H9 (cell line): ENCODE results near the gene PLD1. TPM values are rescaled to one million over a fixed set of nuclear protein-coding genes. Genes with fewer than 3 reads are reported as not detected.

Source experiments
- DNase-seq: peaks from one replicate; pipeline ENCODE4 v3.0.0-alpha.2; 2017
- H2AFZ ChIP-seq: one replicate; pipeline ENCODE4 v1.6.1; 2013; ENCODE audit warnings: mild to moderate bottlenecking, low read length, control low read depth, moderate library complexity
- H2AK5ac ChIP-seq: 2 replicates; pipeline ENCODE4 v1.6.1; 2013; ENCODE audit warnings: low read length, control low read depth, mixed read lengths; ENCODE audit not compliant: insufficient read length
- H2BK120ac ChIP-seq: one replicate; pipeline ENCODE4 v1.6.1; 2013; ENCODE audit warnings: low read depth, mild to moderate bottlenecking, low read length, control low read depth, inconsistent platforms; ENCODE audit not compliant: poor library complexity, severe bottlenecking
- H2BK12ac ChIP-seq: 2 replicates; pipeline ENCODE4 v1.6.1; 2013; ENCODE audit warnings: low read length, control low read depth, mixed read lengths, low read depth; ENCODE audit not compliant: insufficient read length
- H2BK15ac ChIP-seq: 2 replicates; pipeline ENCODE4 v1.6.1; 2013; ENCODE audit warnings: low read depth, low read length, control low read depth
- H2BK20ac ChIP-seq: one replicate; pipeline ENCODE4 v1.6.1; 2013; ENCODE audit warnings: low read depth, mild to moderate bottlenecking, low read length, control low read depth, inconsistent platforms; ENCODE audit not compliant: poor library complexity, severe bottlenecking
- H2BK5ac ChIP-seq: 2 replicates; pipeline ENCODE4 v1.6.1; 2013; ENCODE audit warnings: low read length, control low read depth, mixed read lengths; ENCODE audit not compliant: insufficient read length
- H3K14ac ChIP-seq: 2 replicates; pipeline ENCODE4 v1.6.1; 2013; ENCODE audit warnings: low read length, control low read depth; ENCODE audit not compliant: insufficient read depth
- H3K18ac ChIP-seq: 2 replicates; pipeline ENCODE4 v1.6.1; 2013; ENCODE audit warnings: low read depth, mild to moderate bottlenecking, mixed read lengths, low read length, control low read depth; ENCODE audit not compliant: insufficient read length
- H3K23ac ChIP-seq: 2 replicates; pipeline ENCODE4 v1.6.1; 2013; ENCODE audit warnings: low read length, control low read depth, mixed read lengths, low read depth; ENCODE audit not compliant: insufficient read length
- H3K23me2 ChIP-seq: 2 replicates; pipeline ENCODE4 v1.6.1; 2013; ENCODE audit warnings: low read depth, mild to moderate bottlenecking, mixed read lengths, low read length, control low read depth; ENCODE audit not compliant: insufficient read length, poor library complexity, severe bottlenecking
- H3K27ac ChIP-seq: 2 replicates; pipeline ENCODE4 v1.5.1; 2013; ENCODE audit warnings: low read length, control low read depth, mixed read lengths, low read depth; ENCODE audit not compliant: insufficient read length
- H3K27me3 ChIP-seq: 2 replicates; pipeline ENCODE4 v1.6.1; 2013; ENCODE audit warnings: low read length, control low read depth, inconsistent platforms; ENCODE audit not compliant: insufficient read depth
- H3K4ac ChIP-seq: 2 replicates; pipeline ENCODE4 v1.6.1; 2013; ENCODE audit warnings: low read depth, mild to moderate bottlenecking, control low read depth, inconsistent platforms, low read length, moderate library complexity
- H3K4me1 ChIP-seq: 2 replicates; pipeline ENCODE4 v1.6.1; 2013; ENCODE audit warnings: low read length, control low read depth, inconsistent platforms; ENCODE audit not compliant: insufficient read depth
- H3K4me2 ChIP-seq: 2 replicates; pipeline ENCODE4 v1.6.1; 2013; ENCODE audit warnings: low read length, control low read depth, mixed read lengths; ENCODE audit not compliant: insufficient read length, insufficient read depth
- H3K56ac ChIP-seq: 2 replicates; pipeline ENCODE4 v1.6.1; 2013; ENCODE audit warnings: low read depth, mild to moderate bottlenecking, mixed read lengths, low read length, control low read depth; ENCODE audit not compliant: insufficient read length
- H3K79me1 ChIP-seq: 2 replicates; pipeline ENCODE4 v1.6.1; 2013; ENCODE audit warnings: low read depth, mild to moderate bottlenecking, moderate library complexity, low read length, control low read depth, inconsistent platforms; ENCODE audit not compliant: insufficient read depth, poor library complexity, severe bottlenecking
- H3K79me2 ChIP-seq: 2 replicates; pipeline ENCODE4 v1.6.1; 2013; ENCODE audit warnings: low read length, control low read depth, inconsistent platforms; ENCODE audit not compliant: insufficient read depth
- H3K9ac ChIP-seq: 2 replicates; pipeline ENCODE4 v1.6.1; 2013; ENCODE audit warnings: low read length, control low read depth, mixed read lengths; ENCODE audit not compliant: insufficient read length; ENCODE audit errors: extremely low read depth
- H3K9me3 ChIP-seq: one replicate; pipeline ENCODE4 v1.6.1; 2013; ENCODE audit warnings: low read depth, low read length, inconsistent platforms; ENCODE audit not compliant: control insufficient read depth
- H3T11ph ChIP-seq: one replicate; pipeline ENCODE4 v1.6.1; 2013; ENCODE audit warnings: mild to moderate bottlenecking, low read length, control low read depth, inconsistent platforms
- H4K20me1 ChIP-seq: one replicate; pipeline ENCODE4 v1.6.1; 2013; ENCODE audit not compliant: control insufficient read depth, insufficient read length, insufficient read depth
- H4K5ac ChIP-seq: 2 replicates; pipeline ENCODE4 v1.6.1; 2013; ENCODE audit warnings: low read depth, mild to moderate bottlenecking, mixed read lengths, low read length, control low read depth; ENCODE audit not compliant: insufficient read length
- H4K8ac ChIP-seq: replicated peaks from 2 replicates; pipeline ENCODE4 v1.6.1; 2013; ENCODE audit warnings: low read length, control low read depth, mixed read lengths, low read depth; ENCODE audit not compliant: insufficient read length
- H4K91ac ChIP-seq: 2 replicates; pipeline ENCODE4 v1.6.1; 2013; ENCODE audit warnings: low read depth, mild to moderate bottlenecking, moderate library complexity, mixed read lengths, low read length, control low read depth; ENCODE audit not compliant: insufficient read length
- H3K27ac Mint-ChIP-seq, 3 experiments: 2 replicates in 2 of 3; 3 replicates in 1 of 3; pipeline ENCODE4 v1.8.0; 2020 to 2021; ENCODE audit warnings: mixed read lengths in 3 of 3, mild to moderate bottlenecking in 1 of 3, moderate library complexity in 1 of 3
- H3K27me3 Mint-ChIP-seq: 2 replicates; pipeline ENCODE4 v1.8.0; 2021; ENCODE audit warnings: low read depth, mild to moderate bottlenecking, moderate library complexity, mixed read lengths
- H3K36me3 Mint-ChIP-seq, 3 experiments: 2 replicates in 2 of 3; 3 replicates in 1 of 3; pipeline ENCODE4 v1.8.0; 2020 to 2021; ENCODE audit warnings: low read depth in 3 of 3, mixed read lengths in 3 of 3; ENCODE audit not compliant: insufficient read depth in 1 of 3
- H3K4me1 Mint-ChIP-seq, 2 experiments: 2 replicates each; pipeline ENCODE4 v1.8.0; 2020; ENCODE audit warnings: mixed read lengths in 2 of 2
- H3K4me3 Mint-ChIP-seq, 2 experiments: 2 replicates in 1 of 2; 3 replicates in 1 of 2; pipeline ENCODE4 v1.8.0; 2020 to 2021; ENCODE audit warnings: mild to moderate bottlenecking in 2 of 2, mixed read lengths in 2 of 2, moderate library complexity in 1 of 2
- H3K9me3 Mint-ChIP-seq, 2 experiments: 2 replicates in 1 of 2; 3 replicates in 1 of 2; pipeline ENCODE4 v1.8.0; 2020; ENCODE audit warnings: mild to moderate bottlenecking in 2 of 2, mixed read lengths in 2 of 2, moderate library complexity in 1 of 2
- WGBS: extraction: QIAGEN DNeasy Blood & Tissue Kit; methylation state at CpG from one replicate; pipeline ENCODE4 v1.1.7; 2013; ENCODE audit warnings: missing lambda C conversion rate, low lambda C conversion rate, mixed read lengths; ENCODE audit not compliant: insufficient read length; ENCODE audit errors: extremely low coverage; 5-methylcytosine and 5-hydroxymethylcytosine counted together
- total RNA-seq: library from RNA; stranded (reverse); gene quantifications from 2 replicates; pipeline ENCODE4 v1.2.1, GENCODE V29; 2021
- TF ChIP-seq, protein P1 (sequence below): fragments of 200-600 bp; sonication (generic); conservative IDR thresholded peaks from 3 replicates; pipeline ENCODE4 v1.8.0; 2021; ENCODE audit warnings: antibody characterized with exemption, mild to moderate bottlenecking

PLD1 gene
- total RNA-seq, 1 experiment from 2014 or later: 1.8 TPM

DNA sequence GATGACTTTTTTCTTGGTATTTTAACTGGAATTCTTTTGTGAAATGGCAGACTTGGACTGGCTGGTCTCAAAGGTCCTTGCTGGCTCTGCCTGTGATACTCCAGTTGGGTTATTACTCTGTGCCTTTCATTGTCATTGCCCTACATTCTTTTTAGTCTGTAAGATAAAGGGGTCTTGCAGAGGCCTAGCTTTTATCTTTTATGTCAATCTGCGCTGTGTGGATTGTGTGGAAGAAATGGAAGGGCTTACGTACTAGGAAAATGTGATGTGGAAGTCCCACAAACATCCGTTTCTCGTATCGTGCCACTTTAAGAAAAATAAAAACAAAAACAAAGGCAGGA, 24.1 kb upstream of the PLD1 start:
- no peak for DNase-seq
- H3K79me2 ChIP-seq: no peaks in the 10 kb centered on the region
- Mint-ChIP-seq H3K27me3 (no peaks in the 10 kb centered on the region), H3K9me3 (no peaks in the 10 kb centered on the region), H3K27ac (no peak overlapping the region), H3K36me3 (no peaks in the 10 kb centered on the region), H3K4me3 (no peak overlapping the region), H3K4me1 (peaks cover 14 to 15% of the 10 kb centered on the region in 2 experiments)
- no peaks in the 10 kb centered on the region for H4K20me1 ChIP-seq
- WGBS: no CpG with 5 or more reads among the region's 5 CpGs
- TF ChIP-seq, protein P1, sequence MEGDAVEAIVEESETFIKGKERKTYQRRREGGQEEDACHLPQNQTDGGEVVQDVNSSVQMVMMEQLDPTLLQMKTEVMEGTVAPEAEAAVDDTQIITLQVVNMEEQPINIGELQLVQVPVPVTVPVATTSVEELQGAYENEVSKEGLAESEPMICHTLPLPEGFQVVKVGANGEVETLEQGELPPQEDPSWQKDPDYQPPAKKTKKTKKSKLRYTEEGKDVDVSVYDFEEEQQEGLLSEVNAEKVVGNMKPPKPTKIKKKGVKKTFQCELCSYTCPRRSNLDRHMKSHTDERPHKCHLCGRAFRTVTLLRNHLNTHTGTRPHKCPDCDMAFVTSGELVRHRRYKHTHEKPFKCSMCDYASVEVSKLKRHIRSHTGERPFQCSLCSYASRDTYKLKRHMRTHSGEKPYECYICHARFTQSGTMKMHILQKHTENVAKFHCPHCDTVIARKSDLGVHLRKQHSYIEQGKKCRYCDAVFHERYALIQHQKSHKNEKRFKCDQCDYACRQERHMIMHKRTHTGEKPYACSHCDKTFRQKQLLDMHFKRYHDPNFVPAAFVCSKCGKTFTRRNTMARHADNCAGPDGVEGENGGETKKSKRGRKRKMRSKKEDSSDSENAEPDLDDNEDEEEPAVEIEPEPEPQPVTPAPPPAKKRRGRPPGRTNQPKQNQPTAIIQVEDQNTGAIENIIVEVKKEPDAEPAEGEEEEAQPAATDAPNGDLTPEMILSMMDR: no peak
- H3K18ac ChIP-seq: no peak overlapping the region
- H2BK20ac ChIP-seq: no peak overlapping the region
- no peak overlapping the region for H3K56ac ChIP-seq
- no peak overlapping the region for H2AFZ ChIP-seq
- H3K9me3 ChIP-seq: no peaks in the 10 kb centered on the region
- no peak overlapping the region for H3K23ac ChIP-seq
- no peak overlapping the region for H3K14ac ChIP-seq
- H3K4me2 ChIP-seq: no peak overlapping the region
- no peak overlapping the region for H3K4ac ChIP-seq
- H4K8ac ChIP-seq: no peak overlapping the region
- no peak overlapping the region for H2BK15ac ChIP-seq
- no peaks in the 10 kb centered on the region for H3K79me1 ChIP-seq
- H4K5ac ChIP-seq: no peak overlapping the region
- H4K91ac ChIP-seq: no peak overlapping the region
- H2AK5ac ChIP-seq: no peak overlapping the region
- H3T11ph ChIP-seq: no peak overlapping the region
- H3K23me2 ChIP-seq: no peaks in the 10 kb centered on the region
- no peak overlapping the region for H3K27ac ChIP-seq
- no peak overlapping the region for H3K9ac ChIP-seq
- H3K27me3 ChIP-seq: no peaks in the 10 kb centered on the region
- H2BK5ac ChIP-seq: no peak overlapping the region
- no peak overlapping the region for H2BK12ac ChIP-seq
- H3K4me1 ChIP-seq: 0 out of 2 replicates have a peak, but pooled peaks cover 4% of the 10 kb centered on the region
- H2BK120ac ChIP-seq: no peak overlapping the region
